GM23248 (cell line): ENCODE results near the gene C14orf132.

ENCODE experiments used
- EZH2 ChIP-seq: fragments of 200-600 bp; sonication (generic); IDR thresholded peaks from 2 replicates; pipeline ENCODE4 v1.6.1; 2018; ENCODE audit warnings: antibody characterized with exemption, mild to moderate bottlenecking; ENCODE audit not compliant: insufficient read depth, poor library complexity, severe bottlenecking
- EZH2phosphoT487 ChIP-seq: fragments of 200-600 bp; sonication (generic); IDR thresholded peaks from 2 replicates; pipeline ENCODE4 v1.6.1; 2018; ENCODE audit warnings: antibody characterized with exemption, moderate library complexity, mild to moderate bottlenecking, low read depth; ENCODE audit not compliant: insufficient read depth

DNA sequence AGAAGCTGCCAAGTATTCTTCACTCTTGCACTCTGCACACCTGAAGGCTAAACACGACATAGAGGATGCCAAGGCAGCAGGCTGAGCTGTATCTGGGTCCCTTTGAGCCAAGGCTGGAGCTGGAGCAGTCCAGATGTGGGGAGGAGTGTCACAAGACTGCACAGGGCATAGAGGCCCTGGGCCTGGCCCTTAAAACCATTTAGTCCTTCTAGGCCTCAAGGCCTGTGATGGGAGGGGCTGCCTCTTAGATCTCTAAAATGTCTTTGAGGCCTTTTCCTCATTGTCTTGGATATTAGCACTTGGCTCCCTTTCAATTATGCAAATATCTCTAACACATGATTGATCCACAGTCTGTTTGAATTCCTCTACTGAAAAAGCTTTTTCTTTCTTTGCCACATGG, 28.0 kb upstream of the C14orf132 start:
- TF ChIP-seq EZH2, result no peak
- no peak for TF ChIP-seq EZH2phosphoT487
